SKM-1 (cell line): Measurements from ENCODE around the gene PKMYT1.
"Not testable (repeated sequence)": the region's sequence is repeated elsewhere in the genome, so short reads cannot be mapped to it uniquely, and the experiment has no call there.

ENCODE experiments used
- DNase-seq: peaks from one replicate; lab custom pipeline; 2025; ENCODE audit not compliant: unreplicated experiment; lab: John Stamatoyannopoulos, UW

PKMYT1 gene

GRCh38 chr16:2936436-2937011, 43.7 kb downstream of the PKMYT1 start:
- DNase-seq: no peak

- DNase-seq: no peak
Observed at GRCh38 chr16:2934450-2934849, 45.8 kb downstream of the PKMYT1 start.

GRCh38 chr16:2933701-2934100, 46.5 kb downstream of the PKMYT1 start:
- no peak for DNase-seq

- DNase-seq: no peak
Observed at GRCh38 chr16:2933136-2933535, 47.1 kb downstream of the PKMYT1 start.

- not testable (repeated sequence) for DNase-seq
Observed at GRCh38 chr16:2931231-2931914, 48.9 kb downstream of the PKMYT1 start.

GRCh38 chr16:2930236-2930635, 50.0 kb downstream of the PKMYT1 start:
- no peak for DNase-seq

GRCh38 chr16:2929693-2930092, 50.6 kb downstream of the PKMYT1 start:
- DNase-seq: no peak

GRCh38 chr16:2928796-2929195, 51.5 kb downstream of the PKMYT1 start:
- DNase-seq: no peak

- DNase-seq: not testable (repeated sequence)
Observed at GRCh38 chr16:2928151-2928550, 52.1 kb downstream of the PKMYT1 start.

GRCh38 chr16:2927010-2927646, 53.1 kb downstream of the PKMYT1 start:
- DNase-seq: peak; percentile 47

- no peak for DNase-seq
Observed at GRCh38 chr16:2926650-2926999, 53.6 kb downstream of the PKMYT1 start.

GRCh38 chr16:2925951-2926649, 54.1 kb downstream of the PKMYT1 start:
- DNase-seq: no peak

GRCh38 chr16:2924901-2925755, 55.1 kb downstream of the PKMYT1 start:
- no peak for DNase-seq

GRCh38 chr16:2923481-2923880, 56.8 kb downstream of the PKMYT1 start:
- DNase-seq: no peak
